Smooth muscle cell (in vitro differentiated cells): ENCODE measurements around the gene CCDC186. TPM values are rescaled to one million over a fixed set of nuclear protein-coding genes. Genes with fewer than 3 reads are reported as not detected.

Experiments used
- DNase-seq: peaks from one replicate; lab custom pipeline; 2025; ENCODE audit not compliant: unreplicated experiment; lab: John Stamatoyannopoulos, UW
- H2AFZ ChIP-seq: fragments of 200-600 bp; sonication (generic); 2 replicates; pipeline ENCODE4 v1.6.0; 2016; ENCODE audit warnings: antibody characterized with exemption, low read depth, mild to moderate bottlenecking
- H3F3A ChIP-seq: fragments of 200-600 bp; sonication (generic); 2 replicates; pipeline ENCODE4 v1.6.0; 2017; ENCODE audit warnings: antibody characterized with exemption, low read depth
- H3K27ac ChIP-seq: fragments of 200-600 bp; sonication (generic); 2 replicates; pipeline ENCODE4 v1.5.1; 2016; ENCODE audit warnings: low read depth, mild to moderate bottlenecking
- H3K27me3 ChIP-seq: fragments of 200-600 bp; sonication (generic); 2 replicates; pipeline ENCODE4 v1.6.1; 2016; ENCODE audit warnings: low read depth, mild to moderate bottlenecking
- H3K36me3 ChIP-seq: fragments of 200-600 bp; sonication (generic); 2 replicates; pipeline ENCODE4 v1.5.1; 2016; ENCODE audit warnings: low read depth
- H3K4me1 ChIP-seq: fragments of 200-600 bp; sonication (generic); 2 replicates; pipeline ENCODE4 v1.5.1; 2016; ENCODE audit warnings: low read depth
- H3K4me2 ChIP-seq: fragments of 200-600 bp; sonication (generic); 2 replicates; pipeline ENCODE4 v1.6.0; 2016; ENCODE audit warnings: mild to moderate bottlenecking
- H3K4me3 ChIP-seq: fragments of 200-600 bp; sonication (generic); 2 replicates; pipeline ENCODE4 v1.5.1; 2016; ENCODE audit warnings: mild to moderate bottlenecking
- H3K79me2 ChIP-seq: fragments of 200-600 bp; sonication (generic); 2 replicates; pipeline ENCODE4 v1.6.0; 2016; ENCODE audit warnings: low read depth, mild to moderate bottlenecking
- H3K9ac ChIP-seq: fragments of 200-600 bp; sonication (generic); 2 replicates; pipeline ENCODE4 v1.6.0; 2016; ENCODE audit warnings: low read depth
- H3K9me3 ChIP-seq: fragments of 200-600 bp; sonication (generic); replicated peaks from 2 replicates; pipeline ENCODE4 v1.5.1; 2016; ENCODE audit warnings: low read depth
- H4K20me1 ChIP-seq: fragments of 200-600 bp; sonication (generic); 2 replicates; pipeline ENCODE4 v1.6.0; 2016; ENCODE audit warnings: low read depth
- CTCF ChIP-seq: fragments of 200-600 bp; sonication (generic); IDR thresholded peaks from 2 replicates; pipeline ENCODE4 v1.5.1; 2017; ENCODE audit warnings: borderline replicate concordance, mild to moderate bottlenecking, antibody characterized with exemption; ENCODE audit not compliant: insufficient read depth, poor library complexity, severe bottlenecking
- WGBS: methylation state at CpG from one replicate; pipeline ENCODE4 v1.1.7; 2016; ENCODE audit warnings: low lambda C conversion rate; 5-methylcytosine and 5-hydroxymethylcytosine counted together
- polyA plus RNA-seq: library from polyadenylated mRNA; unstranded; fragments of >200 nt; fragmentation: Nextera tagmentation; extraction: Ambion mirVana; gene quantifications from 2 replicates; pipeline ENCODE4 v1.2.1, GENCODE V29; 2016
- total RNA-seq: library from RNA; depleted of rRNA; stranded (reverse); fragments of >200 nt; gene quantifications from 2 replicates; pipeline ENCODE4 v1.2.3, GENCODE V29; 2014

The CCDC186 gene
- 27.9 and 58.8 TPM in 2 replicates for total RNA-seq
- 14.6 and 16.2 TPM in 2 replicates for polyA plus RNA-seq

- no peak for TF ChIP-seq CTCF
- Histone ChIP-seq H3K27me3 (no peaks in the 10 kb centered on the region), H3K9me3 (no peaks in the 10 kb centered on the region), H3F3A (no peaks in the 10 kb centered on the region), H4K20me1 (peaks cover 41% of the 10 kb centered on the region), H3K79me2 (peaks cover 51% of the 10 kb centered on the region), H2AFZ (peak within 1 kb of the TSS; percentile 94), H3K4me3 (peak within 1 kb of the TSS; percentile 98), H3K36me3 (no peaks in the 10 kb centered on the region), H3K4me1 (peaks cover 3% of the 10 kb centered on the region), H3K9ac (peak within 1 kb of the TSS; percentile 98), H3K4me2 (peak within 1 kb of the TSS; percentile 88), H3K27ac (peak within 1 kb of the TSS; percentile 95)
- 1% methylated on average over 48 of the region's 49 CpGs for WGBS
- DNase-seq, result peak; percentile 69
Observed at GRCh38 chr10:114173921-114174694, at the start of gene CCDC186. Gene CCDC186 (minus strand): TSS chr10:114174203. CDS start chr10:114163268, 10,935 bp downstream.

- Histone ChIP-seq H3K27me3 (peaks cover 5% of the 10 kb centered on the region), H3K4me3 (no peak overlapping the region), H2AFZ (no peak overlapping the region), H4K20me1 (no peaks in the 10 kb centered on the region), H3K36me3 (no peaks in the 10 kb centered on the region), H3K4me1 (no peaks in the 10 kb centered on the region), H3K27ac (no peak overlapping the region), H3K4me2 (no peak overlapping the region), H3F3A (no peaks in the 10 kb centered on the region), H3K79me2 (no peaks in the 10 kb centered on the region), H3K9me3 (no peaks in the 10 kb centered on the region), H3K9ac (no peak overlapping the region)
- no peak for DNase-seq
- WGBS, result 80% methylated on average over 4 of the region's 4 CpGs
- no peak for TF ChIP-seq CTCF
Observed at GRCh38 chr10:114223066-114223465, 49.1 kb upstream of the CCDC186 start.

- H2AFZ ChIP-seq, result no peak overlapping the region
- no peaks in the 10 kb centered on the region for H3K4me1 ChIP-seq
- no peak for DNase-seq
- no peak overlapping the region for H3K4me3 ChIP-seq
- no peaks in the 10 kb centered on the region for H3K9me3 ChIP-seq
- 79% methylated on average over 4 of the region's 4 CpGs for WGBS
- peaks cover 14% of the 10 kb centered on the region for H3K27me3 ChIP-seq
- TF ChIP-seq CTCF, result no peak
- no peaks in the 10 kb centered on the region for H3K36me3 ChIP-seq
- no peak overlapping the region for H3K27ac ChIP-seq
- H3K79me2 ChIP-seq, result no peaks in the 10 kb centered on the region
- no peaks in the 10 kb centered on the region for H3F3A ChIP-seq
- no peaks in the 10 kb centered on the region for H4K20me1 ChIP-seq
- no peak overlapping the region for H3K9ac ChIP-seq
- no peak overlapping the region for H3K4me2 ChIP-seq
Observed at GRCh38 chr10:114221235-114221634, 47.2 kb upstream of the CCDC186 start.

GRCh38 chr10:114220281-114220680, 46.3 kb upstream of the CCDC186 start:
- H3F3A ChIP-seq, result no peaks in the 10 kb centered on the region
- 86% methylated on average over 2 of the region's 2 CpGs for WGBS
- H4K20me1 ChIP-seq, result no peaks in the 10 kb centered on the region
- no peaks in the 10 kb centered on the region for H3K36me3 ChIP-seq
- no peak for DNase-seq
- no peaks in the 10 kb centered on the region for H3K9me3 ChIP-seq
- no peak overlapping the region for H3K4me3 ChIP-seq
- TF ChIP-seq CTCF, result no peak
- H3K4me1 ChIP-seq, result no peaks in the 10 kb centered on the region
- H3K27me3 ChIP-seq, result peaks cover 14% of the 10 kb centered on the region
- H3K27ac ChIP-seq, result no peak overlapping the region
- H2AFZ ChIP-seq, result no peak overlapping the region
- H3K9ac ChIP-seq, result no peak overlapping the region
- H3K4me2 ChIP-seq, result no peak overlapping the region
- H3K79me2 ChIP-seq, result no peaks in the 10 kb centered on the region
